Measurements from ENCODE around the gene CD40LG. TPM values are rescaled to one million over a fixed set of nuclear protein-coding genes. Genes with fewer than 3 reads are reported as not detected.

The CD40LG gene
- total RNA-seq, 3 donors from 2014 or later = 0.22 to 0.43 (median 0.23) TPM

GRCh38 chrX:136616987-136617685, 30.8 kb upstream of the CD40LG start:
- TF ChIP-seq CTCF (IDR thresholded peaks at IDR 0.05) = no peak
- Histone ChIP-seq H3K36me3 (ENCODE audit: low read depth) (no peaks in the 10 kb centered on the region), H3K9me3 (no peaks in the 10 kb centered on the region), H3K4me1 (ENCODE audit: low read depth) (no peaks in the 10 kb centered on the region), H3K4me3 (no peak overlapping the region)
- intact Hi-C loops (cut with DNase I, micrococcal nuclease) = no loop called here
- DNase-seq (no peak), ATAC-seq (no peak)

- no peak for TF ChIP-seq CTCF (IDR thresholded peaks at IDR 0.05)
- no peaks in the 10 kb centered on the region for H3K36me3 ChIP-seq (ENCODE audit: low read depth)
- no peak overlapping the region for H3K4me3 ChIP-seq
- H3K4me1 ChIP-seq (ENCODE audit: low read depth) = no peaks in the 10 kb centered on the region
- DNase-seq (no peak), ATAC-seq (no peak)
- intact Hi-C loops (cut with DNase I, micrococcal nuclease) = no loop called here
- H3K9me3 ChIP-seq = no peaks in the 10 kb centered on the region
Observed at GRCh38 chrX:136619899-136620505, 28.0 kb upstream of the CD40LG start.

DNA sequence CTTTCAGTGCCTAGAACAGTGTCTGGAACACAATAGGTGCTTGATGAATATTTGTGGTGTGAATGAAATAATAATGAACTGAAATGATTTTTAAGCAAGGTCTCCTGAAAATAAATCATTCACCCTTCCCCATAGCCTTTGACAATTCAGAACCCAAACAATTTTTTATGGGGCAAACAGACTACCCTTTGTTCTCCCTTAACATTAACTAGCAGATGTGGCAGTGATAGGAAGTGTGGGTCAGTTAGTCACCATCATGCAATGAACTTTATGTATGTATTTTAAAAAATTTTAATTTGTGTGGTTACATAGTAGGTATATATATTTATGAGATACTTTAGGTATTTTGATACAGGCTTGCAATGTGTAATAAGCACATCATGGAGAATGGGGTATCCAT, 27.2 kb upstream of the CD40LG start:
- Histone ChIP-seq H3K9me3 (no peaks in the 10 kb centered on the region), H3K4me3 (no peak overlapping the region), H3K4me1 (ENCODE audit: low read depth) (no peaks in the 10 kb centered on the region), H3K36me3 (ENCODE audit: low read depth) (no peaks in the 10 kb centered on the region)
- DNase-seq = no peak
- intact Hi-C loops (cut with DNase I, micrococcal nuclease) = no loop called here
- ATAC-seq = no peak
- TF ChIP-seq CTCF (IDR thresholded peaks at IDR 0.05) = no peak

- DNase-seq = no peak
- TF ChIP-seq CTCF (IDR thresholded peaks at IDR 0.05) = no peak
- peak; percentile 46 for ATAC-seq
- intact Hi-C loops (cut with DNase I, micrococcal nuclease) = no loop called here
- no peaks in the 10 kb centered on the region for H3K4me1 ChIP-seq (ENCODE audit: low read depth)
- no peaks in the 10 kb centered on the region for H3K36me3 ChIP-seq (ENCODE audit: low read depth)
- H3K4me3 ChIP-seq = no peak overlapping the region
- H3K9me3 ChIP-seq = no peaks in the 10 kb centered on the region
Observed at GRCh38 chrX:136622568-136622967, 25.4 kb upstream of the CD40LG start.

DNA sequence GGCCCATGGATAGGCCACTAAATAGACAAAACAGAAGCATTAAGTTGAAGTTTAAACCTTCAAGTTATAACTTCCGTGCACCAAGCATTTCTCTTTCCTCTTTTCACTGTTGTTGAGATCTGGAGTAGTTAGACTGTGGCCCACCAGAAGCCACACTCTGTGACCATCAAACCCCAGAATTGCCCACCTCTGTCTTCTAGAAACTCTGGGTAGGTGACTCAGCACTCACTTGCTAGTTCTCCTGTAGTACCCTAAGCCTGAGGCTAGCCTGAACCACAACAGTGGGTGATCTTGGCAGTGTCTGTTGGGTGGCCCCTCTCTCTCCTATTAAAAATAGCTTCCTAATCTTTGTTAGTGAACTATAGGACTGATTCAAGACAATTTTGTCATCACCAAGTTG, 24.6 kb upstream of the CD40LG start:
- H3K9me3 ChIP-seq = no peaks in the 10 kb centered on the region
- DNase-seq = no peak

More for the DNA sequence above, 24.6 kb upstream of the CD40LG start:
- Histone ChIP-seq H3K4me3 (no peak overlapping the region), H3K4me1 (ENCODE audit: low read depth) (no peaks in the 10 kb centered on the region), H3K36me3 (ENCODE audit: low read depth) (no peaks in the 10 kb centered on the region)
- intact Hi-C loops (cut with DNase I, micrococcal nuclease) = no loop called here
- no peak for ATAC-seq
- TF ChIP-seq CTCF (IDR thresholded peaks at IDR 0.05) = no peak

All from mucosa of descending colon (tissue), 3 donors.